Endometrial microvascular endothelial cells (primary cell): ENCODE measurements around the gene CCL5. TPM values are rescaled to one million over a fixed set of nuclear protein-coding genes. Genes with fewer than 3 reads are reported as not detected.

Experiments used
- in situ Hi-C: cut with HindIII; loops from 2 replicates; pipeline ENCODE4 v1.10.0; 2017; ENCODE audit warnings: low sequenced_read_pairs, low pct_unique_long_range_greater_than_20kb; ENCODE audit errors: inconsistent ontology term
- total RNA-seq: library from RNA; depleted of rRNA; stranded (reverse); fragments of >200 nt; gene quantifications from one replicate; pipeline ENCODE4 v1.2.3, GENCODE V29; 2015; ENCODE audit errors: inconsistent ontology term

CCL5 gene
- total RNA-seq, result 0.46 TPM

DNA sequence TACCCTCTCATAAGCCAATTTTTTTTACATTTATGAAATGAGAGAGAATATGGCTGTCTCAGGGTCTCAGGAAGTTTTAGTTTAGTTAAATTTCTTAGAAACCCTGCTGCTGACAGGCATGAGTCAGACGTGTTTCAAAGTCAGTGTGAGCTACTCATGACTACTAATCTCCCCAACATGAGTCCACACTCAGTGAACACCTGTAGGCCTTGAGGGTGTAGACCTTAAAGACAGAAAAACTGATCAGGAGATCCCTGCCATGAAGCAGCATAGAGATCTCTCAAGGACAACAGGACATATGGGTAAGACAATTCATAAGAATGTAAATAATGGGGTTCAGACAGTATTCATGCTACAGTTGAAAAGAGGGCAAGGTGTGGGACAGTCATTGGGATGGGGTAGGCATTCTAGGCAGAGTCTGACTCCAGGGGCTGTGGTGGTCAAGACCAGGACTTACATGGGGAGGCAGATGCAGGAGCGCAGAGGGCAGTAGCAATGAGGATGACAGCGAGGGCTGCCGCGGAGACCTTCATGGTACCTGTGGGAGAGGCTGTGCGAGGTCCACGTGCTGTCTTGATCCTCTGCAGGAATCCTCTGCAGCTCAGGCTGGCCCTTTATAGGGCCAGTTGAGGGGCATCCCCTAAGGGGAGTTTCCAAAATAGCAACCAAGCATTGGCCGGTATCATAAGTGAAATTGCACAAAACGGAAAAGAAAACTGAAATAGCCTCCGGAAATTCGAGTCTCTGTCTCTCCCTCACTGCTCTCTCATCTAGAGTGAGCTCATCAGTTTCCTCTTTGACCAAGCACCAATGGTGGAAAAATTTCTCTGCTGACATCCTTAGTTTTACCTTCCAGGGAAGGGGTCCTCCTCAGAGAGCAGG, at the start of gene CCL5:
Gene CCL5, minus strand, starts transcription at position 588 of the 882 bp plus-strand sequence.
- in situ Hi-C loops, result no loop called here

GRCh38 chr17:35927714-35928113, 47.6 kb upstream of the CCL5 start:
- in situ Hi-C loops, result no loop called here

- in situ Hi-C loops, result no loop called here
These were observed 43.5 kb upstream of the CCL5 start for GRCh38 chr17:35923609-35924114.

DNA sequence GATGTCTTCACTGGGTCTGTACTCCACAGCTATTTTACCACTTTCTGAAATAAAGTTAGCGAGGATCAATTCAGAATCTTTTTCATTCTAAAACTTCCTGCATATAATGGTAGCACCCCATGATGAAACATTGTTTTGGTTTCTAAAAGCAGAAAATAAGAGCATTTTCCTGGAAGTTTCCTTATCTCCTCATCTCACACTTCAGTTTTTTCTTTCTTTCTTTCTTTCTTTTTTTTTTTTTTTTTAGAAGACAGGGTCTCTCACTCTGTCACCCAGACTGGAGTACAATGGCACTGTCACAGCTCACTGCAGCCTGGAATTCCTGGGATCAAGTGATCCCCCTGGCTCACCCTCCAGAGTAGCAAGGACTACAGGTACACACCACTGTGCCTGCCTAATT, 40.1 kb upstream of the CCL5 start:
- in situ Hi-C loops, result no loop called here

DNA sequence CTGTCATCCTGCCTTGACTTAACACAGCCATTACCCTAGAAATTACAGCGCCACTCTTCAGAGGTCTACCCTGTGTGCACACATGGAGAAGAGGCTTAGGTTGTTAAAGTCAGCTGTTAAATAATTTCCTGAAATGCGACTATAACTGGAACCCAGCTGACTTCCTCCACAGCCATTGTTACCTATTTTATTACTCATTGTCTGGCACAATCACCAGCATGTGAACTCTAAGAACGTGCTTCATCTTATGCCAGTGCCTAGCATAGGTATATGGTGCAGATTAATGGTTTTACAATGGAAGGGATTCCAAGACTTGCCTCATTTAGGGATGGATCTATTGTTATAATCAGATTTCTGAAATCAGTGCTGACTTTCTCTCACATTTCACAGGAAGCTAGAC, 38.5 kb upstream of the CCL5 start:
- in situ Hi-C loops, result no loop called here

GRCh38 chr17:35917519-35918213, 37.5 kb upstream of the CCL5 start:
- in situ Hi-C loops, result no loop called here

GRCh38 chr17:35915153-35915964, 35.2 kb upstream of the CCL5 start:
- in situ Hi-C loops, result no loop called here

- in situ Hi-C loops, result no loop called here
These were observed 34.2 kb upstream of the CCL5 start for GRCh38 chr17:35914354-35914753.

DNA sequence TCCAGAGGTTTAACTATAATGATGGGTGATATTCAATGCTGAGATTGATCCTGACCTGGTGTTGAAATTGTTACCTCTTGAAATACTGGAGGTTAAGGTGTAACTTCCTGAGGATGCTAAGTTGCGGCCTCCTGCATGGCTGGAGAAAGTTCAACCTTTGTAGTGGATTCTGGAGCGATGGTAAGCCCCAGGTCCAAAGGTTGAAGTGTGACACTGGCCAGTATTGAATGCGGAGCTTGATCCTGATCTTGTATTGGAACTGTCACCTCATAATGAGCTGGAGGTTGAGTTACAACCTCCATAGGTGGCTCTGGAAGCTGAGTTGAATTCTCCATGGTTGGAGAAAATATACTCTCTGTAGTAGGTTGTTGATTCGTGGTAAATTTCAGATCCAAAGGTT, 33.4 kb upstream of the CCL5 start:
- in situ Hi-C loops, result no loop called here

- in situ Hi-C loops, result no loop called here
These were observed 32.8 kb upstream of the CCL5 start for GRCh38 chr17:35912942-35913341.

- in situ Hi-C loops, result no loop called here
These were observed 32.3 kb upstream of the CCL5 start for GRCh38 chr17:35912339-35912912.

DNA sequence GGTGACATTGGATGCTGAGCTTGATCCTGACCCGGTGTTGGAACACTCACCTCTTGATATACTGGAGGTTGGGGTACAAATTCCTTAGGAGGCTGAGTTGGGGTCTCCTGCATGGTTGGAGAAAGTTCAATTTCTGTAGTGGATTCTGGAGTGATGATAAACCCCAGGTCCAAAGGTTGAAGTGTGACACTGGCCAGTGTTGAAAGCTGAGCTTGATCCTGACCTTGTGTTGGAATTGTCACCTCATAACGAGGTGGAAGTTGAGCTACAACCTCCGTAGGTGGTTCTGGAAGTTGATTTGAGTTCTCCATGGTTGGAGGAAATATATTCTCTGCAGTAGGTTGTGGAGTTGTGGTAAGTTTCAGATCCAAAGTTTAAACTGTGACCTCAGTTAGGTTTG, 29.2 kb upstream of the CCL5 start:
- in situ Hi-C loops, result no loop called here

DNA sequence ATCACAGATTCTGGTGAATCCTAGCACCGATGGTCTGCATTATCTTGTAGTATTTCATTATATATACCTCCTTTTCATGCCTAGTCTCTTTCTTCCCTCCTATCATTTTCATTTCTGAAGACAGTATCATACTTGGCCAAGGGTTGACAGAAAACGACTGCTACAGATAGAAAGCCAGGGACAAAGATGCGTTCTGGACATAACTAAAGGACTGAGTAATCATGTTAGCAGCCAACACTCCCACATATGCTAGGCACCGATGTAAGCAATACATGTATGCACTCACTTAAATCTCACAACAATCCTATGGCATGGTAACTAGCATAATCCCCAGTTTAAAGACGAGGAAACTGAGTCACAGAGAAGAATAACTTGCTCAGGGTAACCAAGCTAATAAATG, 27.5 kb upstream of the CCL5 start:
- in situ Hi-C loops, result no loop called here

GRCh38 chr17:35906926-35907637, 26.9 kb upstream of the CCL5 start:
- in situ Hi-C loops, result no loop called here

DNA sequence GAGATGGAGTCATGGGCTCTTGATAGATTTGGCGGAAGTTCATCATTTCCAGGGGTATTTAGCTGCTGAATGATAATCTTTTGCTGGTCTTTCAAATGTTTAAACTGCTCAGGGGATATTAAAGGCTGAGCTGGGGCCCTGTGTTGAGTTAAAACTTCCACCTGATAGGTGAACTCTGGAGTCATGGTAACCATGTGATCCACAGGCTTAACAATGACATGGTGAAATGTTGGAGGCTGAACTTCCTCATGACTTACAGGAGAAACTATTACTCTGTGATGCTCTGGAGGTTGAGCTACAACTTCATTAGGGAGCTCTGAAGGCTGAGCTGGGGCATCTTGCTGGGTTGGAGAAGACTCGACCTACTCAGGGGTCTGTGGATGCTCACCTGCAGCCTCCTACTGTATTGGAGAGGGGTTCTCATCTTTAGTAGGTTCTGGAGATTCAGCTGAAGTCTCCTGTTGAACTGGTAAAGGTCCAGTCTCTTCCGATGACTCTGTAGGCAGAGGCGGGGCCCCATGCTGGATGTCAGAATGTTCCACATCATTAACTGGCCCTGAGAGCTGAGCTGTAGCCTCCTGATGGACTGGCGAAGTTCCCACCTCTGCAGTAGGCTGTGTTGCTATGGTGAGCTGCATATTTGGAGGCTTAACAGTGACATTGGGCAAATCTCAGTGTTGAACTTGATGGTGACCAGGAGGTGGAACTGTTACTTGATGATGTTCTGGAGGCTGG, 26.2 kb upstream of the CCL5 start:
- in situ Hi-C loops, result no loop called here

- in situ Hi-C loops, result no loop called here
These were observed 23.3 kb upstream of the CCL5 start for GRCh38 chr17:35903451-35903850.

GRCh38 chr17:35901631-35902175, 21.5 kb upstream of the CCL5 start:
- in situ Hi-C loops, result no loop called here
